Astrocyte (in vitro differentiated cells and primary cell): Measurements from ENCODE around the gene EMC10.

ENCODE experiments used
- CTCF ChIP-seq: IDR thresholded peaks from 2 replicates; pipeline ENCODE4 v1.5.1; 2011; ENCODE audit warnings: low read depth, mild to moderate bottlenecking, inconsistent platforms, low read length, moderate library complexity; ENCODE audit not compliant: insufficient read depth
- EZH2 ChIP-seq: IDR thresholded peaks from 2 replicates; pipeline ENCODE4 v1.6.1; 2012; ENCODE audit warnings: mild to moderate bottlenecking, low read length, inconsistent platforms; ENCODE audit not compliant: insufficient read depth

- TF ChIP-seq EZH2 (no peak), CTCF (no peak)
These were observed 26.9 kb upstream of the EMC10 start for GRCh38 chr19:50449236-50449899.
